RPMI8226 (cell line): ENCODE results near the gene NUDT15.
"Not testable (repeated sequence)": the region's sequence is repeated elsewhere in the genome, so short reads cannot be mapped to it uniquely, and the experiment has no call there.

ENCODE experiments used
- DNase-seq: peaks from one replicate; pipeline ENCODE4 v3.0.0-alpha.2; 2015

NUDT15 gene

GRCh38 chr13:48043789-48044503 is 6.4 kb downstream of the NUDT15 start:
- no peak for DNase-seq

GRCh38 chr13:48050550-48050949 is 13.0 kb downstream of the NUDT15 start:
- DNase-seq = no peak

- no peak for DNase-seq
Measured at GRCh38 chr13:48054601-48055000, 17.1 kb downstream of the NUDT15 start.

GRCh38 chr13:48055712-48056111 is 18.2 kb downstream of the NUDT15 start:
- no peak for DNase-seq

GRCh38 chr13:48058536-48058935 is 21.0 kb downstream of the NUDT15 start:
- not testable (repeated sequence) for DNase-seq

GRCh38 chr13:48059951-48060350 is 22.4 kb downstream of the NUDT15 start:
- DNase-seq = not testable (repeated sequence)

- peak; percentile 19 for DNase-seq
Measured at GRCh38 chr13:48066310-48066989, 28.9 kb downstream of the NUDT15 start.

GRCh38 chr13:48068036-48068435 is 30.5 kb downstream of the NUDT15 start:
- no peak for DNase-seq

GRCh38 chr13:48068952-48069351 is 31.4 kb downstream of the NUDT15 start:
- DNase-seq = no peak

GRCh38 chr13:48069573-48069972 is 32.0 kb downstream of the NUDT15 start:
- no peak for DNase-seq

- DNase-seq = no peak
Measured at GRCh38 chr13:48070942-48071341, 33.4 kb downstream of the NUDT15 start.

- no peak for DNase-seq
Measured at GRCh38 chr13:48072304-48072703, 34.8 kb downstream of the NUDT15 start.

GRCh38 chr13:48072787-48073186 is 35.3 kb downstream of the NUDT15 start:
- no peak for DNase-seq

GRCh38 chr13:48074006-48074405 is 36.5 kb downstream of the NUDT15 start:
- DNase-seq = no peak

- peak; percentile 72 for DNase-seq
Measured at GRCh38 chr13:48078251-48078656, 40.7 kb downstream of the NUDT15 start.

GRCh38 chr13:48081739-48082138 is 44.2 kb downstream of the NUDT15 start:
- DNase-seq = no peak

GRCh38 chr13:48086272-48086671 is 48.7 kb downstream of the NUDT15 start:
- no peak for DNase-seq

- no peak for DNase-seq
Measured at GRCh38 chr13:48093588-48093987, 56.1 kb downstream of the NUDT15 start.

GRCh38 chr13:48094404-48094780 is 56.9 kb downstream of the NUDT15 start:
- DNase-seq = no peak

- DNase-seq = peak; percentile 93
Measured at GRCh38 chr13:48094781-48095502, 57.4 kb downstream of the NUDT15 start, which contains the start of gene MED4. Gene MED4 (minus strand): TSS chr13:48095104. CDS start chr13:48095078, 26 bp downstream.

- DNase-seq = no peak
Measured at GRCh38 chr13:48096670-48097069, 59.1 kb downstream of the NUDT15 start.
